Activated CD8-positive, alpha-beta memory T cell treated with anti-CD3 and anti-CD28 coated beads for 48 hours (primary cell): Measurements from ENCODE around the gene KCNA5.

ENCODE experiments used
- DNase-seq, 3 experiments: peaks; one replicate each; pipeline ENCODE4 v3.0.0-alpha.2; 2020; ENCODE audit warnings: low read depth in 2 of 3, low spot score in 2 of 3

KCNA5 gene

DNA sequence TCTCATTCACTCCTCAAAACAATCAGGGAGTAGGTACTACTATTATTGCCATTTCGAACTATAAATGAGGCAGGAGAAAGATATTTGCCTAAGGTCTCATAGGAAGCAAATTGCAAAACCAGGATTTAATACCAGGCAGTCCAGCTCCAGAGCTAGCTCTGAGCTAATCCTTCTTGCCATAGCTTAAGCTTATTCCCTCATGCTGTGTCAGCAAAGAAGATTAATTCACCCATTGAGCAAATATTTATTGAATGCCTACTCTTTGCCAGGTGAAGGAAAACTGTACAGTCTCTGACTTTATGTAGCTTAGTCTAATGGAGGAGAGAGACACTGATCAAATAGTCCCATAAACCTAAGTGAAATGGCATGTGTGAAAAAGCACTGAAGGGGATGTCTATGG is 19.5 kb downstream of the KCNA5 start:
- DNase-seq = no peak

DNA sequence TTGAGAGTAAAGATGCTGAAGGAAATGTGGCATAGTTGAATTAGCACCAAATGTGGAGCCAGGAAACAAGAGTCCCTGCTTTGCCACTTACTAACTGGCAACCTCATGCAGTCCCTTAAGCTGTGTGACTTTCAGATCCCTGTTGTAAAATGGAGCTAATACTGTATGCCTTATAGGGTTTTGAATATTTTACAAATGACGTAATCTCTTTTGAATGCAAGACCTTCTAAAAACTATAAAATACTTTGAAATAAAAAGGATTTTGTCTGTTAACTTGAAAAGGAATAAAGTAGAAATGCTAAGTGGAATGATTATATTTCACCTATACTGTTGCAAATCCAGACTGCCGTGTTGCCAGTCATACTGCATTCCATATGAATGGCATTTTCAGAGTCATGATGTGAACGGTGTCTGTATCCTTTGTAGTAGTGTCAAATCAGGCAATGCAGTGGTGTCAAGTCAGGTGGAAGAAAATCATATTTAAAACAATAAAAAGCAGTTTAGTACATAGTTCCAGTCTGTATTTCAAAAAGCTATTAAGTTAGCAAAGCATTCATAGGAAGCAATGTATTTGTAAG is 21.3 kb downstream of the KCNA5 start:
- no peak for DNase-seq

DNA sequence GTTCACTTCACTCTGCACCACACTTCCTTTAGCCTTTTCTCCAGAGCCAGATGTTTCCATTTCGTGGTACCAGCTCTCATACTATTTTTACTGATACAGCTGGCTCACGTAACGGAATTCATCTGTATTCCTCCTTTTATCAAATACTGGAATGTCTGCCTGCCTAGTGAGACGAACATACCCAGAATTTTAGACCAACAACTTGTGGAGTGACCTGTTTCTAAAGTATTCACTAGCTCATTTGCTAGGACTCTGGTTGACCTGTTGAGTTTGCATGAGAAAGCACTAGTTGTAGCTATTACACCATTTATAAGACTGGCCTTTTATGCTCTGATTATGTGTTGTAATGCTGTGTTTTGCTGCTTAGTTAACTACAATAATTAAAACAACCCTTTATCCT is 22.6 kb downstream of the KCNA5 start:
- DNase-seq = no peak

DNA sequence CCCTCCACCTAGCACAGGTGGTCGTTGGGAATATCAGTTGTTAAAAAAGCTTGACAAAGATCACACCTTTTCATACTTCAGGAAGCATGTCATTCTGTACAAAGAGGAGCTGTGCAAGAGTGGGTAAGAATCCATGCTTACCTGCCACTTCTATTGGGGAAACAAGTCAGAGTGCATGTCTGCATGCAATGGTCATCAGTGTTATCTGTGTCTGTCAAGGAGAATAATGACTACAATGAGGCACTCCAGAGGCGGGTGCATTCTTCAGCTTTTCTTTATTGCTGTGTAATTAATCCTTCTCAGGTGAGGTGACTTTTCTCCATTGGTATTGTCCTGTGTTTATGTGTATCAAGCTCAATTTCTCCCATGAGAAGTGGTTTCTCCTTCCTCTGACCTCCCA is 24.4 kb downstream of the KCNA5 start:
- no peak for DNase-seq

DNA sequence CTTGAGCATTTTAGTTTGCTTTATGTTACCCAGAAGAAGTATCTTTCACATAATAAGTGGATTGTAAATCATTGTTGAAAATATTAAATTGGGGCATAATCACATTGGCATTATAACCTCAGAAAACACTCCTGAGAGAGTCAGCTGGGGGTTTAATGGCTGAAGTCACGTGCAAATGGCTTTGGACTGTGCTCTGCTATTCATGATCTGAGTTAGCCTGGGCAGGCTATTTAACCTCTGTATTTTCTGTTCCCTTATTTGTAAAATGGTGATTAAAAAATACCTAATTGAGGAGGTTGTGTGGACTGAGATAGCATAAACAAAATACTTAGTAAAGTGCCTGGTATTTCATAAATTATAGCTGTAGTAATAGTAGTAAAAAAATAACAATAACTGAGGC is 24.9 kb downstream of the KCNA5 start:
- DNase-seq = no peak

DNA sequence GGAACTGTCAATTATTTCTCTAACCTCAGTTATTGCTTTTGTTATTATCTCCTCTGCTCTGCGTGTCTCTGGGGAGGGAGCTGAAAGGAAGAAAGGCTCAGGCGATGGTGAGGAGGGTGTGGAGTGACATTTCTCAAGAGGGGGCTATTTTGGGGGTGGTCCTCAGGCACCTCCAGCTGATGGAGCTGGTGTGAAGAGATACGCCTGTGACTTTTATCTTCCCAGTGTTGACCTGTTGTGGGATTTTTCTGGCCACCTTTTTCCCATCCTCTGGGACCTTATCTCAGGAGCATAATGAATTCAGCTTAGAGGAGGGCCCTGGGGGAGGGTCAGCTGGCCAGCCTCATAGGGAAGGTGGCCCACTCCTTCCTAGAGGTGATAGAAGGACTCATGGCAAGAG is 26.4 kb downstream of the KCNA5 start:
- DNase-seq = no peak

DNA sequence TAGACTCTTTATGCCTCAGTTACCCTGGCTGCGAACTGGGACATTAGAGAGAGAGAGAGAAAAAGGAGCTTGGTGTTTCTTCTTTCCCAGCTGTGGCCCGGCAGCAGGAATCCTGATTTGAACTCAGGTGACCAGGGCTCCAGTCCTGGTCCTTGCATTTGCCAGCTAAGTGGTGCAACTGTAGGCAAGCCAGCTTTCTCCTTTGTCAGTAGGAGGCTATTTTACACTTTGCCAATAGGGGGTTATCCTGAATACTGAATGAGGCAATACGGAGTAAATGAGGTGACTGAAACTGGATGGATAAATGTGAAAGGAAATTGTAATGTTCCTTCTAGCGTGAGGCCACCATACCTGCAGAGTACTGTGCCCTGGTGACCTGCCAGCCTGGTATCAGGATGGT is 27.8 kb downstream of the KCNA5 start:
- DNase-seq = no peak

DNA sequence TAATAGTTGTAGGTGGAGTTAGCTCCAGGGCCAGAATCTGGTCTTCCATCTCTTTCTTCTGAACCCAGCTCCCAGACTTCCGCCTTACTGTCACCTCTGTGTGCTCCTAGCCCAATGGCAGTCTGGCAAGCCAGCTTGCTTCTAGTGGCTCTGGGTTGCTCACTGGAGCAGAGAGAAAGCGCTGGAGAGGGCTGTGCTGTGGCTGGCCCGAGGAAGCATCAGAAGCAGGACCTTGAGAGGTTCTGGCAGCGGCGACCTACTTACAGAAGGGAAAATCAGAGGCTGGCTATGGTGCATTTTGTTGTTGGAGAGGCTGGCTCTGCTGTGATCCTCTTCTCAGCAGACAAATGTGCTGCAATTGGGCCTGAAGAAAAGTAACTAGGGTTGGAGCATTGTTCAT is 28.6 kb downstream of the KCNA5 start:
- no peak for DNase-seq

DNA sequence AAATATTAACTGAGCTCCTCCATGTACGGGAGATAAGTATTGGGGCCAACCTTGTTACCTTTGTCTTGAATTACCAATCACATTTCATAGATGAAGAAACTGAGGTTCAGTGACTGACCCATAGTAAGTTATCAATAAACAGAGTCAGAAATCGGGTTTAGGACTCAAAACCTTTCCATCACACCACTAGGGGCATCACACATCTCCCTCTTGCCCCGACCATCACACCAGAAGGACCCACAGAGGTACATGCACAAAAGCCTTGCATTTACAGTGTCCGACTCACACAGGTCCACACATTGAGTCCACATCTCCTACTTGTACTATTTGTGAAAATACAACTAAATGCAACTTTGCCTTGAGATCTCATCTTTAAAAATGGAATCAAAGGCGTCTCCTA is 29.4 kb downstream of the KCNA5 start:
- no peak for DNase-seq

DNA sequence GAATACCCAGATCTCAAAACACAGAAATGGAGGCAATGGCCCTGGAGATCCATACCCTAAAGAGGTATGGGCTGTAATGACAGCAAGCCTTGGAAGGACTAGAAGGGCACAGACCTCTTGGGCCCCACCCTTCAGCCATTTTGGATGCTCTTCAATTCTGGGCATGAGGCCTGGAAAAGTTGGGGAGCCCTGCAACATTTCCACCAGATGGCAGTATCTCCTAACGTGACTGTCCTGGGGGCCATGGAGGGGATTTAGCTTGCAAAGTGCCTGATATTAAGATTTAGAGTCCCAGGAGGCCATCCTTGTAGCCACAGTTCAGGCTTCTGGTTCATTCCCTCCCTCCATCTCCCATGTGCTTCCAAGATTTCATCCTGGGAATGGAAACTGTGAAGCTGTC is 30.2 kb downstream of the KCNA5 start:
- DNase-seq = no peak

DNA sequence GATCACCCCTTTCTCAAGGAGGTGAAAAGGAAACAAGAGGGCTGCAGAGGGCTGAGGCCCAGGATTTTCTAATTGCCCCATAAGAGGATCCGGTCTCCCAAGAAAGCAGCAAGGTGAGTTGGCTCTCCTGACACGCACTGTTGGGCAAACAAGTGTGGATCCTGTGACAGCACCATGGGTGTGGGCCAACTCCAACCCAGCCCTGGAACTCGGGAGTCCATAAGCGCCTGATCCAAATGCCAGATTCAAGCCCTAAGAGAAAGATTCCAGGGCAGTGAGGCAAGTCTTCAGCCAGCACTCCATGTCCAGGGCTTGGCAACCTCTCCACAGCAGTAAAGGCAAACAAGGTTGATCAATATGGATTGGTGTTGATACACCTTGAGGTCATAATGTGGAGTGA is 33.1 kb downstream of the KCNA5 start:
- no peak for DNase-seq

DNA sequence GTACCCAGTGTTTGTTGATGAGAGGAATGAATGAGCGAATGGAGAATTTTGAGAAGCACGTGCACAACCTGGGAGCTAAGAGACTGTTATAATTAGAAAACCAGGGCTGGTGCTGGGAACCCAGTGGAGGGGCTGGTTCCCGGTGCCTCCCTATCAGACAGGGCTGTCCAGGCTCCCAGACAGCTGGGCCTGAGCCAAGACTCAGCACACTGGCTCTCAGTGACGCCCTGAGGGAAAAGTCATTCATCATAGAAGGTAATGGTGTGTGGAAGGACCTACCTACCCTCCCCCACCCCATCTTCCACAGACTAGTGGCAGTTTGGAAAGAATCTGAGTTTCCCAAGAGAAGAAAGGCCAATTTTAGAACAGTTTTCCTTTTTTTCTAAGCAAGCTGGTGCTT is 34.7 kb downstream of the KCNA5 start:
- DNase-seq = no peak

DNA sequence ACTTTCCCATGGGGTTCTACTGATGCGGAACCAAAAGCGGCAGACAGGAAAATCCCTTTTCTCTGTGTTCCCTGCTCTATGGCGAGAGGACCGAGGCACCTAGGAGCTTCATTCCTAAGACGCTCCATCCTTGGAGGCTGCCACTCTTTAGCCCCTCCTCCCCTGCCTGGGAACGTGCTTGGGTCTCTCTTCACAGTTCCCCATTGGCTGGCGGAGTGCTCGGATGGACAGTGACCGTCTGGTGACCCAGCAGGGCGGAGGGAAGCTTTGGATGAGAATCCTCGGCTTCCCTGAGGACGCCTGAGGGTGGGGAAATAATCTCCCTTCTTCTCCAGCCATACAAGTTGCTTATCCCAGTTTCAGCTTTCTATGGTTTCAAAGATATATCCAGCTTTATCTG is 37.3 kb downstream of the KCNA5 start:
- DNase-seq = no peak

DNA sequence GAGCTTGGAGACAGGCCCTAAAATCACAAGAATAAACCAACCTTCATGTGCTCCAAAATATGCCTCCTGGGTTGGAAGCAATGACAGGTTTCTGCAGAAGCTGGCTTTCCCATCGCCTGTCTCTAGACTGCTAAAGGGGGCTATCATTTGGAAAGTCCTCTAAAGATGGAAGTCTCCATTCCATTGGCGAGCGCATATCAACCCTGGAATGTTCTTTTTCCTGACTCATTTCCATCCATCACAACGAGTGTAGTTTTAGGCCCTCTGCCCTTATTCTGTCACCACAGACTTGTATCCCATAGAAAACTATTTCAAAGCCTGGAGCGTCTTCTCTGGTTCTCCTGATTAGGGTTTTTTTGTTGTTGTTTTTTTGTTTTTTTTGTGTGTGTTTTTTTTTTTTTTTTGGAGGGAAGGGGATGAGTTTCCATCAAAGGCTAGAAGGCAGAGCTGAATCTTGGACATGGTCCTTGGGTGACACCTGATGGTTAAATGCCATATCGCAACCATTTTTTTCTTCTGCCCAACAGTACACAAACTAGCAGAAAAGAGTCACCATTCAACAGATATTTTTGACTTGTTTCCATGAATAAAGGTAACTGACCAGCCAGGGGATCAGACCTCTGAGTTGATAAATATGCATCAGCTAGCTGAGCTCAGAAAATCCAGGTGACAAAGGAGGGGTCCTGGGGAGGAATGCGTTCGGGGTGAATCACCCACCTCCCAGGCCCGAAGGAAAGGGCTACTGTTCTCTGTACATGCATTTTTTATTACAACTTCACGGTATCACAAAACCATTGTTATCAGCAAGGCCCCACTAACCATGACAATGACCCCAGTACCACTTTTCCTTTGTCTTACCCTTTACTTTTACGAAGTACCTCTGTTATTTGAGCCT is 40.5 kb downstream of the KCNA5 start:
- no peak for DNase-seq

DNA sequence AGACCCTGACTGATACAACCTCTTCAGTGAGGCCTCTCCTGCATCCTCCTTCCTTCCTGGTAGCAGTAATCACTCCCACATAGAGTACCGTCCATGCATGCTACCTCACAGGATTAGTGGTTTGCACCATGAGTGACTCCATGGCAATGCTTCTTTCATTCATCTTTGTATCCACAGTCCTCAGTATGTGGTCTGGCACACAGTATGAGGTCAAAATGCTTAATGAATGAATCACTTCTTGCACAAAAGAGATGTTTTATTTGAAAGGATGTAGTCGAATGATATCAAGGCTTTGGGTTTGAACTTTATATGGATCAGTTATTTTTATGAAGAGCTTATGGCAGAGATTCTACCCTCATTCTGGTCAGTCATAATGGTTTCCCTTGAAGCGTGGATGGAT is 42.2 kb downstream of the KCNA5 start:
- DNase-seq = no peak

DNA sequence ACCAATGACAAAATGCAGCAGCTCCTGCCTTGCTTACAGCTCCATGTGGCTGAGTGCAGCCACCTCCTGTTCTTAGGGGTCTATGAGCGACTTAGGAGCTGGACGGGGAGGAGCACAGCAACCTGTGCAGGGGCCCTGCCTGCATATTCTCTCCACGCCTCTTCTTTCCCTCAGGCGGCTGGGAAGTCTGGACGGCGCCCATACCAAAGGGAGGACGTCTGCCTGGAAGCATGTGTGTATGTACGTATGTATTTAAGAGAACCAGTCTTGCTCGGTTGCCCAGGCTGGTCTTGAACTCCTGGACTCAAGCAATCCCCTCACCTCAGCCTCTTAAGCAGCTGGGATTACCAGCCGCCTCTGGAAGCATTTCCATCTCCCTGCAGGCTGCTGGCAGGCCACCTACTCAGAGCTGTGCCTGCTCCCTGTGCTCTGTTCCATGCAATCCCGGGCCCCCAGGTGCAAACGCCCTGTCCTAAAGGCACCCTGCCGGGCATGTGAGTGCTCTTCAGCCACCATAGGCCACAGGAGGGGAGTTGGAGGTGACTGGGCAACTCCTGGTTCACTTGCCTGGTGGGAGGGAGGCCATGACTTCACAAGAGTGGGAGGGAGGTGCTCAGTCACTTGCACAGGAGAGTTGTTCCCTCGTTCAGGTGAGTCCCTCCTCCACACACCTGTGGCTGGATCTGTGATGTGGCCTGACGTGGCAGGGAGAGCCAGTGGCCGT is 44.3 kb downstream of the KCNA5 start:
- no peak for DNase-seq

DNA sequence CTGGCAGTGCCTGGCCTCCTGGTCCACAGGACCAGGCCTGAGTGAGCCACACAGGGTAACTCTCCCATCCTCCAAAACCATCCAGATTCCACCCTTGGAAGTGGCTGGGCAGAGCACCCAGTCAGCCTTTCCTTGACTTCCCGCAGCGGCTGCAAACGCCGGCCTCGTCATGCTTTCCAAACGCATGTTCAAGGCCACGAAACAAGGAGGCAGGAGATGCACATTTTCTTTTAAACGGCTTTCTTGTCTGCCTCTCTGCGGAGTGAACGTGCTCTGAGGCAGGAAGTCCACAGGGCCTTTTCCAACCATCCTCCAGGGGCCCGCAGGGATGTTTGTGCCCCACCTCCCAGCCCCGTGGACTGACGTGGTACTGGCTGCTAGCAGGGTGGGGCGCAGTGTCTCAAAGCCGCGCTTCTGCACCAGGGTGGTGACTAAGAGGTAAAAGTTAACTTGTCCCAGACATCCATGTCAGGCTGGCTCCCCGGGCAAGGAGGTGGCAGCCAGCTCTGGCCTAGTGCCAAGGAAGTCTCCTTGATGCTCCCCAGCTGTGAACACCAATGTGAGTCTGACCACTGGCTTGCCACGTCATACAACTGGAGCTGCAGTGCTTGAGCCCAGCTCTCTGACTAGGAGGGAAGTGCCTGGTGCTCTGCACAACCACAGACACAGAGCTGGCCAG is 45.0 kb downstream of the KCNA5 start:
- no peak for DNase-seq

DNA sequence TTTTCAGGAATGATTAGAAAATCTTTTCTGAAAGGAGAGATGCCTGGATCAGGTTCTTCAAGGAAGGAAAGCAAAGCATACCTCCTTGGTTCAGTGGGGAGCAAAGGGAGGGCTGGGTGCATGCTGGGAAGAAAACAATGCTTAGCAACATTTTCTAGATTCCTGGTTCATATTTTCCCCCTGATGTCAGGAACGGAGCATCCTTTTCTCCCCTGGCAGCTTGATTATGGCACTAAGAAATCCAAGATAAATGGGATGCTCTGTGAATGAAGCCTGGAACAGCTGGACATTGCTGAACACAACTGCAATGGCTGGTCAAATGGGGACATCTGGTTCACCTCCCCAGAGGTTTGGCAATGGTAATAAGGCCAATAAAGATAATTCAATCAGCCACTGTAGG is 50.9 kb downstream of the KCNA5 start:
- no peak for DNase-seq

DNA sequence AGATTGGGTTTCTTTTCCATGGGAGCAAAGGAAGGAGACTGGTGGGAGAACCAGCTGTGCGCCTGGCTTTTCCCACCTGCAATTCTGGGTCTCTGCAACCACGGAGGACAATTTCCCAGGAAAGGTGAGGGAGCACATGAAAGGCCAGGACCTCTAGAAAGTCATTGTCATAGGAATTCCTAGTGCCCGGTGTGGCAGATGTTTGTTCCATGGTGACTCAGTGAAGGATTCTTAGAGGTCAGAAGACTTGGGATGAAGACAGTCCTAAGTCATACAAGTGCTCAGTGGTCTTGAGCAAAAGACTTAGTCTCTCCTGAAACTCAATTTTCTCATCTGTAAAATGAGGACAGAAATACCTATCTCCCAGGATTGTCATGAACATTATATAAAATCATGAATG is 51.3 kb downstream of the KCNA5 start:
- no peak for DNase-seq
